Measurements from ENCODE around the gene ARL13B.

- TF ChIP-seq CTCF (IDR thresholded peaks at IDR 0.05; ENCODE audit: low read depth, low read length, poor library complexity, severe bottlenecking) (no peak), EZH2phosphoT487 (IDR thresholded peaks at IDR 0.05; ENCODE audit: borderline replicate concordance, low read length) (no peak)
These were observed 66.6 kb downstream of the ARL13B start for GRCh38 chr3:94046533-94046932.

All from DOHH2 (cell line).